WTC11 (cell line): Measurements from ENCODE around the gene AMHR2. TPM values are rescaled to one million over a fixed set of nuclear protein-coding genes. Genes with fewer than 3 reads are reported as not detected.

Experiments
- ATAC-seq: fragments of 200-7000 bp; cut with Tn5 transposase; 2 replicates; pipeline ENCODE4 v1.10.0; 2021; ENCODE audit warnings: mild to moderate bottlenecking, moderate library complexity
- CTCF ChIA-PET: fragments of 300-600 bp; sonication (Branson Sonifier 250); formaldehyde crosslinking; loops from one replicate; lab custom pipeline; 2021; ENCODE audit warnings: antibody characterized with exemption; lab: Charles Lee
- POLR2A ChIA-PET: fragments of 350-600 bp; sonication (Branson Sonifier 250); formaldehyde crosslinking; loops from one replicate; lab custom pipeline; 2021; ENCODE audit warnings: antibody characterized with exemption; lab: Charles Lee
- DNase-seq: peaks from one replicate; pipeline ENCODE4 v3.0.0; 2021; ENCODE audit warnings: low spot score
- H3K27ac Mint-ChIP-seq: 2 replicates; pipeline ENCODE4 v1.8.0; 2021; ENCODE audit warnings: mixed read lengths
- H3K27me3 Mint-ChIP-seq: 2 replicates; pipeline ENCODE4 v1.8.0; 2021; ENCODE audit warnings: low read depth, mild to moderate bottlenecking, moderate library complexity, mixed read lengths
- H3K36me3 Mint-ChIP-seq: 2 replicates; pipeline ENCODE4 v1.8.0; 2021; ENCODE audit warnings: mixed read lengths
- H3K4me1 Mint-ChIP-seq: 2 replicates; pipeline ENCODE4 v1.8.0; 2022; ENCODE audit warnings: mixed read lengths
- H3K4me3 Mint-ChIP-seq: 2 replicates; pipeline ENCODE4 v1.8.0; 2021; ENCODE audit warnings: mild to moderate bottlenecking, moderate library complexity, mixed read lengths
- H3K9me3 Mint-ChIP-seq: 2 replicates; pipeline ENCODE4 v1.8.0; 2021; ENCODE audit warnings: mixed read lengths
- AFF4 ChIP-seq: sonication (generic); formaldehyde crosslinking; IDR thresholded peaks from 2 replicates; pipeline ENCODE4 v1.8.1; 2023; ENCODE audit warnings: mild to moderate bottlenecking, missing genetic modification reagents, borderline replicate concordance
- ARID4B ChIP-seq: sonication (generic); formaldehyde crosslinking; IDR thresholded peaks from 2 replicates; pipeline ENCODE4 v1.8.0; 2023; ENCODE audit warnings: missing genetic modification reagents, mild to moderate bottlenecking, borderline replicate concordance
- CREM ChIP-seq: sonication (generic); formaldehyde crosslinking; IDR thresholded peaks from 2 replicates; pipeline ENCODE4 v1.8.1; 2022; ENCODE audit warnings: mild to moderate bottlenecking, missing genetic modification reagents, moderate library complexity
- ERG ChIP-seq: fragments of 250-450 bp; sonication (Bioruptor Pico); IDR thresholded peaks from 2 replicates; pipeline ENCODE4 v1.8.0; 2021; ENCODE audit warnings: mild to moderate bottlenecking
- ESRRA ChIP-seq: sonication (generic); formaldehyde crosslinking; IDR thresholded peaks from 2 replicates; pipeline ENCODE4 v1.8.1; 2022; ENCODE audit warnings: mild to moderate bottlenecking, missing genetic modification reagents, borderline replicate concordance
- ETV6 ChIP-seq: sonication (generic); formaldehyde crosslinking; IDR thresholded peaks from 2 replicates; pipeline ENCODE4 v1.8.1; 2022; ENCODE audit warnings: mild to moderate bottlenecking, missing genetic modification reagents
- FOXK1 ChIP-seq: sonication (generic); formaldehyde crosslinking; IDR thresholded peaks from 2 replicates; pipeline ENCODE4 v1.8.0; 2022; ENCODE audit warnings: mild to moderate bottlenecking, moderate library complexity, missing genetic modification reagents
- GRHL2 ChIP-seq: fragments of 250-450 bp; sonication (Bioruptor Pico); IDR thresholded peaks from 2 replicates; pipeline ENCODE4 v1.8.0; 2022; ENCODE audit warnings: mild to moderate bottlenecking, moderate library complexity; ENCODE audit not compliant: insufficient replicate concordance, severe bottlenecking
- HMGXB4 ChIP-seq: sonication (generic); formaldehyde crosslinking; IDR thresholded peaks from 2 replicates; pipeline ENCODE4 v1.8.1; 2023; ENCODE audit warnings: mild to moderate bottlenecking, moderate library complexity, missing genetic modification reagents
- MAX ChIP-seq: sonication (generic); formaldehyde crosslinking; IDR thresholded peaks from 2 replicates; pipeline ENCODE4 v1.8.0; 2022; ENCODE audit warnings: mild to moderate bottlenecking, missing genetic modification reagents
- MXD4 ChIP-seq: fragments of 250-450 bp; sonication (Bioruptor Pico); IDR thresholded peaks from 2 replicates; pipeline ENCODE4 v1.8.0; 2021; ENCODE audit warnings: mild to moderate bottlenecking, moderate library complexity, borderline replicate concordance
- RORB ChIP-seq: fragments of 250-450 bp; sonication (Bioruptor Pico); IDR thresholded peaks from 2 replicates; pipeline ENCODE4 v1.9.0; 2021; ENCODE audit warnings: mild to moderate bottlenecking
- SMAD4 ChIP-seq: sonication (generic); formaldehyde crosslinking; IDR thresholded peaks from 2 replicates; pipeline ENCODE4 v1.8.0; 2022; ENCODE audit warnings: mild to moderate bottlenecking, missing genetic modification reagents
- TCF7 ChIP-seq: sonication (generic); formaldehyde crosslinking; IDR thresholded peaks from 2 replicates; pipeline ENCODE4 v1.8.0; 2022; ENCODE audit warnings: mild to moderate bottlenecking, low read depth, missing genetic modification reagents, moderate library complexity
- TEAD4 ChIP-seq: sonication (generic); formaldehyde crosslinking; IDR thresholded peaks from 2 replicates; pipeline ENCODE4 v1.8.0; 2022; ENCODE audit warnings: mild to moderate bottlenecking, missing genetic modification reagents
- USF2 ChIP-seq: sonication (generic); formaldehyde crosslinking; IDR thresholded peaks from 2 replicates; pipeline ENCODE4 v1.8.1; 2023; ENCODE audit warnings: mild to moderate bottlenecking, missing genetic modification reagents, moderate library complexity
- ZBTB21 ChIP-seq: sonication (generic); formaldehyde crosslinking; IDR thresholded peaks from 2 replicates; pipeline ENCODE4 v1.8.1; 2023; ENCODE audit warnings: mild to moderate bottlenecking, missing genetic modification reagents, borderline replicate concordance
- ZBTB43 ChIP-seq: sonication (generic); formaldehyde crosslinking; IDR thresholded peaks from 2 replicates; pipeline ENCODE4 v1.8.1; 2023; ENCODE audit warnings: mild to moderate bottlenecking, missing genetic modification reagents
- ZNF416 ChIP-seq: fragments of 250-450 bp; sonication (Bioruptor Pico); IDR thresholded peaks from 2 replicates; pipeline ENCODE4 v1.9.0; 2021; ENCODE audit warnings: mild to moderate bottlenecking, inconsistent platforms
- ZNF425 ChIP-seq: fragments of 250-450 bp; sonication (Bioruptor Pico); conservative IDR thresholded peaks from 2 replicates; pipeline ENCODE4 v1.9.0; 2021; ENCODE audit warnings: mild to moderate bottlenecking
- total RNA-seq: library from RNA; stranded (reverse); gene quantifications from 3 replicates; pipeline ENCODE4 v1.2.3, GENCODE V29; 2021

AMHR2 gene
- total RNA-seq, 1 experiment from 2014 or later: not detected

GRCh38 chr12:53451661-53452158 lies 28.1 kb downstream of the AMHR2 start, which contains the start of gene PCBP2:
TSS of gene PCBP2 (plus strand) at chr12:53452102. CDS start at chr12:53454801, 2,699 bp downstream.
- peak within 1 kb of the TSS; percentile 100 for H3K27ac Mint-ChIP-seq
- no peaks in the 10 kb centered on the region for H3K27me3 Mint-ChIP-seq
- POLR2A ChIA-PET: interaction anchor here (0.6 kb wide), 1 partner anchor 192 kb away, joined by 3 read pairs; no protein-coding TSS in a partner anchor
- ATAC-seq (peak; percentile 95), DNase-seq (peak; percentile 98)
- H3K4me1 Mint-ChIP-seq: peaks cover 23% of the 10 kb centered on the region
- CTCF ChIA-PET: interaction anchor here (0.6 to 2.9 kb wide), 9 partner anchors 24 to 721 kb away, joined by 3 to 18 read pairs (median 5); partner anchors contain the start of genes AAAS and PFDN5
- H3K4me3 Mint-ChIP-seq: peak within 1 kb of the TSS; percentile 96
- peaks cover 50% of the 10 kb centered on the region for H3K36me3 Mint-ChIP-seq
- no peaks in the 10 kb centered on the region for H3K9me3 Mint-ChIP-seq
- no peak for TF ChIP-seq HMGXB4 (CRISPR knock-in tag)
- peak; percentile 85 for TF ChIP-seq ZBTB21 (CRISPR knock-in tag)
- TF ChIP-seq SMAD4 (CRISPR knock-in tag): no peak
- TF ChIP-seq ETV6 (CRISPR knock-in tag): peak; percentile 68; the same call in 1 of the 2 replicates
- no peak for TF ChIP-seq RORB (CRISPR knock-in tag)
- no peak for TF ChIP-seq ZNF425 (CRISPR knock-in tag)
- TF ChIP-seq MXD4 (CRISPR knock-in tag): no peak
- TF ChIP-seq ESRRA (CRISPR knock-in tag): no peak
- no peak for TF ChIP-seq TCF7 (CRISPR knock-in tag)
- TF ChIP-seq TEAD4 (CRISPR knock-in tag): no peak
- no peak for TF ChIP-seq ARID4B (CRISPR knock-in tag)
- no peak for TF ChIP-seq ERG
- TF ChIP-seq AFF4 (CRISPR knock-in tag): no peak
- TF ChIP-seq USF2 (CRISPR knock-in tag): no peak
- TF ChIP-seq MAX: peak; percentile 38; the same call in 1 of the 2 replicates
- TF ChIP-seq FOXK1: peak; percentile 91
- no peak for TF ChIP-seq GRHL2 (CRISPR knock-in tag)
- no peak for TF ChIP-seq ZNF416 (CRISPR knock-in tag)
- no peak for TF ChIP-seq ZBTB43 (CRISPR knock-in tag)
- TF ChIP-seq CREM (CRISPR knock-in tag): peak; percentile 87
